ENCODE data around the gene CNNM3.

The CNNM3 gene

GRCh38 chr2:96878171-96878570, 62.1 kb downstream of the CNNM3 start:
- DNase-seq (ENCODE audit: low spot score): no peak

GRCh38 chr2:96878796-96879544, 62.9 kb downstream of the CNNM3 start:
- no peak for DNase-seq (ENCODE audit: low spot score)

- no peak for DNase-seq (ENCODE audit: low spot score)
Observed at GRCh38 chr2:96879545-96880040, 63.5 kb downstream of the CNNM3 start.

GRCh38 chr2:96880891-96881273, 64.8 kb downstream of the CNNM3 start:
- no peak for DNase-seq (ENCODE audit: low spot score)

GRCh38 chr2:96881349-96882195, 65.5 kb downstream of the CNNM3 start:
- no peak for DNase-seq (ENCODE audit: low spot score)

- DNase-seq (ENCODE audit: low spot score): no peak
Observed at GRCh38 chr2:96882230-96882629, 66.2 kb downstream of the CNNM3 start.

GRCh38 chr2:96882906-96883305, 66.8 kb downstream of the CNNM3 start:
- DNase-seq (ENCODE audit: low spot score): no peak

GRCh38 chr2:96883306-96883705, 67.2 kb downstream of the CNNM3 start:
- DNase-seq (ENCODE audit: low spot score): no peak

Measured in germinal center (tissue), 1 donor.